Right lobe of liver (tissue), 4 donors: ENCODE results near the gene C3orf22.

Source experiments
- POLR2A ChIP-seq: fragments of 450-650 bp; IDR thresholded peaks from one replicate; pipeline ENCODE4 v1.6.1; 2017; ENCODE audit warnings: antibody characterized with exemption, mild to moderate bottlenecking
- TF ChIP-seq, protein P1 (sequence below), 4 donors: fragments of 200-600 bp in 3 of 4; fragments of 450-650 bp in 1 of 4; IDR thresholded peaks; one replicate each; pipeline versions ENCODE4 v1.5.1 to v1.8.0; 2016 to 2022; ENCODE audit warnings: antibody characterized with exemption in 4 of 4, mild to moderate bottlenecking in 2 of 4
- donor health status: DM: no; HTN: no; CAD: no.
- donor health status: DM: no; HTN: no; CAD: no.
- donor health status: DM: no; HTN: yes; CAD: no.

GRCh38 chr3:126569390-126569975, 10.8 kb upstream of the C3orf22 start:
- TF ChIP-seq, protein P1, sequence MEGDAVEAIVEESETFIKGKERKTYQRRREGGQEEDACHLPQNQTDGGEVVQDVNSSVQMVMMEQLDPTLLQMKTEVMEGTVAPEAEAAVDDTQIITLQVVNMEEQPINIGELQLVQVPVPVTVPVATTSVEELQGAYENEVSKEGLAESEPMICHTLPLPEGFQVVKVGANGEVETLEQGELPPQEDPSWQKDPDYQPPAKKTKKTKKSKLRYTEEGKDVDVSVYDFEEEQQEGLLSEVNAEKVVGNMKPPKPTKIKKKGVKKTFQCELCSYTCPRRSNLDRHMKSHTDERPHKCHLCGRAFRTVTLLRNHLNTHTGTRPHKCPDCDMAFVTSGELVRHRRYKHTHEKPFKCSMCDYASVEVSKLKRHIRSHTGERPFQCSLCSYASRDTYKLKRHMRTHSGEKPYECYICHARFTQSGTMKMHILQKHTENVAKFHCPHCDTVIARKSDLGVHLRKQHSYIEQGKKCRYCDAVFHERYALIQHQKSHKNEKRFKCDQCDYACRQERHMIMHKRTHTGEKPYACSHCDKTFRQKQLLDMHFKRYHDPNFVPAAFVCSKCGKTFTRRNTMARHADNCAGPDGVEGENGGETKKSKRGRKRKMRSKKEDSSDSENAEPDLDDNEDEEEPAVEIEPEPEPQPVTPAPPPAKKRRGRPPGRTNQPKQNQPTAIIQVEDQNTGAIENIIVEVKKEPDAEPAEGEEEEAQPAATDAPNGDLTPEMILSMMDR (IDR thresholded peaks at IDR 0.05) = no peak
- no peak for TF ChIP-seq POLR2A
